KMS-11 (cell line): ENCODE data around the gene KCTD17.

Experiments used
- H2AFZ ChIP-seq: fragments of 200-600 bp; sonication (generic); 2 replicates; pipeline ENCODE4 v1.6.1; 2016; ENCODE audit warnings: antibody characterized with exemption, mixed run types, low read depth
- H3K27ac ChIP-seq: fragments of 200-600 bp; sonication (generic); 2 replicates; pipeline ENCODE4 v1.6.1; 2016; ENCODE audit warnings: mild to moderate bottlenecking, mixed run types
- H3K27me3 ChIP-seq: fragments of 200-600 bp; sonication (generic); 2 replicates; pipeline ENCODE4 v1.6.1; 2017; ENCODE audit warnings: mild to moderate bottlenecking, low read depth, mixed run types, moderate library complexity; ENCODE audit not compliant: insufficient read depth
- H3K36me3 ChIP-seq: fragments of 200-600 bp; sonication (generic); 2 replicates; pipeline ENCODE4 v1.6.1; 2017; ENCODE audit warnings: mild to moderate bottlenecking, mixed run types; ENCODE audit not compliant: insufficient read depth
- H3K4me1 ChIP-seq: fragments of 200-600 bp; sonication (generic); 2 replicates; pipeline ENCODE4 v1.6.1; 2016; ENCODE audit warnings: mild to moderate bottlenecking, low read depth, mixed run types; ENCODE audit not compliant: poor library complexity, severe bottlenecking
- H3K4me2 ChIP-seq: fragments of 200-600 bp; sonication (generic); 2 replicates; pipeline ENCODE4 v1.7.0; 2016; ENCODE audit warnings: mild to moderate bottlenecking, mixed run types
- H3K4me3 ChIP-seq: fragments of 200-600 bp; sonication (generic); IDR thresholded peaks from 2 replicates; pipeline ENCODE4 v1.6.1; 2017; ENCODE audit warnings: low read depth, low read length, mixed read lengths; ENCODE audit not compliant: insufficient read depth
- H3K79me2 ChIP-seq: fragments of 200-600 bp; sonication (generic); 2 replicates; pipeline ENCODE4 v1.6.1; 2016; ENCODE audit warnings: low read depth, mixed run types; ENCODE audit not compliant: insufficient read depth
- H3K9ac ChIP-seq: fragments of 200-600 bp; sonication (generic); 2 replicates; pipeline ENCODE4 v1.6.1; 2016; ENCODE audit warnings: mild to moderate bottlenecking, mixed run types
- H4K20me1 ChIP-seq: fragments of 200-600 bp; sonication (generic); 2 replicates; pipeline ENCODE4 v1.6.1; 2016; ENCODE audit warnings: mild to moderate bottlenecking, mixed run types; ENCODE audit not compliant: insufficient read depth
- TF ChIP-seq, protein P1 (sequence below): fragments of 200-600 bp; sonication (generic); conservative IDR thresholded peaks from 2 replicates; pipeline ENCODE4 v1.6.1; 2017; ENCODE audit warnings: low read depth, mild to moderate bottlenecking, antibody characterized with exemption, low read length, moderate library complexity, mixed read lengths

The KCTD17 gene, protein sequence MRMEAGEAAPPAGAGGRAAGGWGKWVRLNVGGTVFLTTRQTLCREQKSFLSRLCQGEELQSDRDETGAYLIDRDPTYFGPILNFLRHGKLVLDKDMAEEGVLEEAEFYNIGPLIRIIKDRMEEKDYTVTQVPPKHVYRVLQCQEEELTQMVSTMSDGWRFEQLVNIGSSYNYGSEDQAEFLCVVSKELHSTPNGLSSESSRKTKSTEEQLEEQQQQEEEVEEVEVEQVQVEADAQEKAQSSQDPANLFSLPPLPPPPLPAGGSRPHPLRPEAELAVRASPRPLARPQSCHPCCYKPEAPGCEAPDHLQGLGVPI

DNA sequence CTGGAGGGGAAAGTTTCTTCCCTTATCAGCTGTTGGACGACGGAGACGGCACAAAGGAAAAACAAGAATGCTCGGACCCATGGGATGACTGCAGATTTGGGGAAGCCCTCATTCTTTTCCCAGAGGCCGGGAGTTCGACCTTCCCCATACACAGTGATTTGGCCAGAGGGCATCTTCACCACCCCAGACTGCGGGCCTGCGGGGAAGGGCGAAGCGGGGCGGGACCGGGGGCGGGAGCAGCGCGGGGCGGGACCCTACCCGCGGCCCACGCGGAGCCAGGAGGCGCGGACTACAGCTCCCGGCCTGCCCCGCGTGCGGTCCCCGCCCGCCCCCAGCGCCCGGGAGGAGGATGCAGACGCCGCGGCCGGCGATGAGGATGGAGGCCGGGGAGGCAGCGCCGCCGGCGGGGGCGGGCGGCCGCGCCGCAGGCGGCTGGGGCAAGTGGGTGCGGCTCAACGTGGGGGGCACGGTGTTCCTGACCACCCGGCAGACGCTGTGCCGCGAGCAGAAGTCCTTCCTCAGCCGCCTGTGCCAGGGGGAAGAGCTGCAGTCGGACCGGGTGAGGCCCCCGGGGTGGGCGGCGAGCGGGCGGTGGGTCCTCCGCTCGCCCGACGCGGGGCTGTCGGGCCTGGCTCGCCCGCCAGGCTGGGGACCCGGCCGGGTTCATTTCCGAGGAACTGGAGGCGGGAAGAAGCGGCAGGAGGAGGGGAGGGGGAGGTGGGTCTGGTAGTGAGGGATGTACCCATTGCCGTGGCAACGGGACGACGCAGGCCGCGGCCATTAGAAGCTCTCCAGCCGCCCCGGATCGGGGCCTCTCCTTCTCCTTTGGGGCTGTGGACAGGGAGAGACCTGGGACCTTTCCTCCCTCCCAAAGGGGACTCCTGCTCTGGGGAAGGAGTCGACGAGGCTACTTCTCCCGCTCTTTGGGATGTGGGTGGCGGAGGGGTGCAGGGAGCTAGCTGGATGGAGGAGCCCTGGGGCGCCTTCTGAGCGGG is at the start of gene KCTD17:
TSS of gene KCTD17 (plus strand) at position 352 of the 995 bp plus-strand sequence. CDS start at position 371, 19 bp downstream.
- H3K9ac ChIP-seq = peak within 1 kb of the TSS; percentile 15; the same call in 1 of the 2 replicates
- H4K20me1 ChIP-seq = no peaks in the 10 kb centered on the region
- no peak within 1 kb of the TSS for H3K4me3 ChIP-seq
- H3K27me3 ChIP-seq = no peaks in the 10 kb centered on the region
- H3K4me1 ChIP-seq = no peaks in the 10 kb centered on the region
- H2AFZ ChIP-seq = peak within 1 kb of the TSS; percentile 49
- H3K36me3 ChIP-seq = no peaks in the 10 kb centered on the region
- TF ChIP-seq, protein P1, sequence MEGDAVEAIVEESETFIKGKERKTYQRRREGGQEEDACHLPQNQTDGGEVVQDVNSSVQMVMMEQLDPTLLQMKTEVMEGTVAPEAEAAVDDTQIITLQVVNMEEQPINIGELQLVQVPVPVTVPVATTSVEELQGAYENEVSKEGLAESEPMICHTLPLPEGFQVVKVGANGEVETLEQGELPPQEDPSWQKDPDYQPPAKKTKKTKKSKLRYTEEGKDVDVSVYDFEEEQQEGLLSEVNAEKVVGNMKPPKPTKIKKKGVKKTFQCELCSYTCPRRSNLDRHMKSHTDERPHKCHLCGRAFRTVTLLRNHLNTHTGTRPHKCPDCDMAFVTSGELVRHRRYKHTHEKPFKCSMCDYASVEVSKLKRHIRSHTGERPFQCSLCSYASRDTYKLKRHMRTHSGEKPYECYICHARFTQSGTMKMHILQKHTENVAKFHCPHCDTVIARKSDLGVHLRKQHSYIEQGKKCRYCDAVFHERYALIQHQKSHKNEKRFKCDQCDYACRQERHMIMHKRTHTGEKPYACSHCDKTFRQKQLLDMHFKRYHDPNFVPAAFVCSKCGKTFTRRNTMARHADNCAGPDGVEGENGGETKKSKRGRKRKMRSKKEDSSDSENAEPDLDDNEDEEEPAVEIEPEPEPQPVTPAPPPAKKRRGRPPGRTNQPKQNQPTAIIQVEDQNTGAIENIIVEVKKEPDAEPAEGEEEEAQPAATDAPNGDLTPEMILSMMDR = no peak
- no peaks in the 10 kb centered on the region for H3K79me2 ChIP-seq
- H3K4me2 ChIP-seq = peak within 1 kb of the TSS; percentile 39; the same call in 1 of the 2 replicates
- no peak within 1 kb of the TSS for H3K27ac ChIP-seq

DNA sequence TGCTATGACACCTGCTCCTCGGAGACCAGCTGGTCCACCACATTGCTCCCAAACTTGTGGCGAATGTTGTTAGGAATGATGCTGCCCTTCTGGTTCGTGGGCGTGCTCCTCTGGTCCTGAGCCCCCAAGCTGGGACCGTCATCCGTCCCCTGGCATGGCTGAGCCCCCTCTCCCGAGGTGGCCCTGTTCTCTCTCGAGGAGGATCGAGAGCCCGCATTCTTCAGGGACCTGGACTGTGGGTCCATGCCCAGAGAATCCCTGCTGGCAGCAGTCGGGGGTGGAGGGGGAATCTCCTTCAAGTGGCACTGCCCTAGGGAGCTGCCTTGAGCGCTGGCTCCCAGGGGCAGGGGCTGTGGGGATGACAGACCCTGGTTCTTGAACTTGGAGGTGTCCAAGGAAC is 49.7 kb upstream of the KCTD17 start:
- Histone ChIP-seq H3K36me3 (no peaks in the 10 kb centered on the region), H4K20me1 (no peaks in the 10 kb centered on the region), H3K4me1 (no peaks in the 10 kb centered on the region), H3K79me2 (no peaks in the 10 kb centered on the region), H3K9ac (no peak overlapping the region), H3K27ac (no peak overlapping the region), H3K27me3 (peaks cover 63% of the 10 kb centered on the region), H2AFZ (no peak overlapping the region), H3K4me3 (no peak overlapping the region), H3K4me2 (no peak overlapping the region)
- TF ChIP-seq, protein P1 = no peak

DNA sequence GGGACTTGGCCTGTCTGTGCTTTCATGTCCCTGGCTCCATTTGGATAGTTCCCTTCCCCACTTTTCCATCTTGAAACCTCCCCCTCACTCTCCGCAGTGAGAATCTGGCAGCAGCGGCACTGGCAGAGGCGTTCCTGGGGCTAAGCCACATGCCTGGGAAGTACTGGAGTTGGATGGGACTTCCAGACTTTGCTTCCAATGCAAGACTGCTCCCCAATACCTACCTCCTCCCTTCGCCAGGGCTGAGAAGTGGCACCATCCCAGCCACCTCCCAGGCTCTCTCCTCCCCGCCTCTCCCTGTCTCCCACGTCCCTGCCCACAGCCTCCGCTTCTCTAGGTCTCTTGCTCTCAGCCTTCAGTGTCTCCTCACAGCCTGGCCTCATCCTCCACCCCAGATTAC is 48.9 kb upstream of the KCTD17 start:
- Histone ChIP-seq H3K27me3 (peaks cover 62% of the 10 kb centered on the region), H4K20me1 (no peaks in the 10 kb centered on the region), H3K27ac (no peak overlapping the region), H3K4me1 (no peaks in the 10 kb centered on the region), H3K79me2 (no peaks in the 10 kb centered on the region), H3K9ac (no peak overlapping the region), H3K36me3 (no peaks in the 10 kb centered on the region), H2AFZ (no peak overlapping the region), H3K4me2 (no peak overlapping the region), H3K4me3 (no peak overlapping the region)
- TF ChIP-seq, protein P1 = no peak

DNA sequence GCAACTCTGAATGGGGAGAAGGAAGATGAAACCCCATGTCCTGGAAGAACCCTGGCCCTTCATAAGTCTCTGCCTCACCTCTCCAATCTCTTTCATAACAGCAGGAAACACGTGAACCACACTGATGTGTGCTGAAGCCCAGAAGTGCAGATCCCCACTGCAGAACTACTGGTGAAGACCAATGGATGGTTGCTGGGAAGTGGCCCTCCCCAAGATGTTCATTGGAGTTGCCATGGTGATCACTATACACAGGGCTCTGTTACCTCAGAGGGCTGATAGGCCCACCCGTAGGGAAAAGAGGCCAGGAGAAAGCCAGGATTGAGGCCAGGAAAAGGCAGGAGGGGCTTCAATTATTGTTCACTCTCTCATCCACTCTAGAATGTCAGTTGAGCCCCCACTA is 43.9 kb upstream of the KCTD17 start:
- no peaks in the 10 kb centered on the region for H3K36me3 ChIP-seq
- H3K4me1 ChIP-seq = no peaks in the 10 kb centered on the region
- H3K27me3 ChIP-seq = peaks cover 36% of the 10 kb centered on the region
- no peaks in the 10 kb centered on the region for H4K20me1 ChIP-seq
- H3K27ac ChIP-seq = no peak overlapping the region
- no peak overlapping the region for H3K4me3 ChIP-seq
- no peaks in the 10 kb centered on the region for H3K79me2 ChIP-seq
- TF ChIP-seq, protein P1 = no peak
- H3K4me2 ChIP-seq = no peak overlapping the region
- H2AFZ ChIP-seq = no peak overlapping the region
- no peak overlapping the region for H3K9ac ChIP-seq
